ENCODE results near the gene SEMA4D. TPM values are rescaled to one million over a fixed set of nuclear protein-coding genes. Genes with fewer than 3 reads are reported as not detected.

SEMA4D gene
- total RNA-seq, 1 experiment from 2014 or later, result 8.0 TPM

- Histone ChIP-seq H3K27ac (ENCODE audit: low read length) (no peak overlapping the region), H3K9me2 (replicated peaks; ENCODE audit: low read length) (no peaks in the 10 kb centered on the region), H3K79me2 (ENCODE audit: low read length) (no peaks in the 10 kb centered on the region), H2AFZ (ENCODE audit: low read length) (no peak overlapping the region), H3F3A (ENCODE audit: low read length, unreplicated experiment) (no peaks in the 10 kb centered on the region), H4K20me1 (ENCODE audit: low read length) (no peaks in the 10 kb centered on the region), H3K27me3 (ENCODE audit: low read length) (no peaks in the 10 kb centered on the region), H3K36me3 (ENCODE audit: low read depth, low read length) (no peaks in the 10 kb centered on the region), H3K4me2 (ENCODE audit: low read length) (no peak overlapping the region), H3K9me3 (ENCODE audit: low read length) (no peaks in the 10 kb centered on the region), H3K4me1 (ENCODE audit: insufficient read depth, low read length) (peaks cover 30% of the 10 kb centered on the region), H3K9ac (ENCODE audit: low read length) (no peak overlapping the region), H3K4me3 (ENCODE audit: low read length) (no peak overlapping the region)
- ChIA-PET POLR2A (ENCODE audit: unreplicated experiment) (no interaction called here), CTCF (no interaction called here)
- no TSS peak for BruUV-seq (replicated peaks)
- intact Hi-C loops (cut with micrococcal nuclease), result no loop called here
- DNase-seq, result no peak
- ATAC-seq, result no peak
- TF ChIP-seq CTCF (conservative IDR thresholded peaks at IDR 0.05; ENCODE audit: low read depth, low read length), result no peak
- no peak for TF ChIP-seq EZH2 (IDR thresholded peaks at IDR 0.05; ENCODE audit: low read length, unreplicated experiment)
- no peak for TF ChIP-seq EZH2phosphoT487 (IDR thresholded peaks at IDR 0.05; ENCODE audit: borderline replicate concordance, low read length)
These were observed 28.8 kb upstream of the SEMA4D start for GRCh38 chr9:89526667-89527066.

- no peak overlapping the region for H3K9ac ChIP-seq (ENCODE audit: low read length)
- H3K4me3 ChIP-seq (ENCODE audit: low read length), result no peak overlapping the region
- H3K4me2 ChIP-seq (ENCODE audit: low read length), result no peak overlapping the region
- H3K36me3 ChIP-seq (ENCODE audit: low read depth, low read length), result no peaks in the 10 kb centered on the region
- intact Hi-C loops (cut with micrococcal nuclease), result no loop called here
- no TSS peak for BruUV-seq (replicated peaks)
- POLR2A ChIA-PET (ENCODE audit: unreplicated experiment), result no interaction called here
- DNase-seq, result peak; percentile 21
- H3F3A ChIP-seq (ENCODE audit: low read length, unreplicated experiment), result no peaks in the 10 kb centered on the region
- H3K9me2 ChIP-seq (replicated peaks; ENCODE audit: low read length), result no peaks in the 10 kb centered on the region
- H4K20me1 ChIP-seq (ENCODE audit: low read length), result no peaks in the 10 kb centered on the region
- no peak for TF ChIP-seq EZH2 (IDR thresholded peaks at IDR 0.05; ENCODE audit: low read length, unreplicated experiment)
- TF ChIP-seq CTCF (conservative IDR thresholded peaks at IDR 0.05; ENCODE audit: low read depth, low read length), result no peak
- no peak for ATAC-seq
- no peaks in the 10 kb centered on the region for H3K79me2 ChIP-seq (ENCODE audit: low read length)
- H3K9me3 ChIP-seq (ENCODE audit: low read length), result no peaks in the 10 kb centered on the region
- no peak overlapping the region for H2AFZ ChIP-seq (ENCODE audit: low read length)
- peaks cover 30% of the 10 kb centered on the region for H3K4me1 ChIP-seq (ENCODE audit: insufficient read depth, low read length)
- no peak overlapping the region for H3K27ac ChIP-seq (ENCODE audit: low read length)
- CTCF ChIA-PET, result no interaction called here
- H3K27me3 ChIP-seq (ENCODE audit: low read length), result no peaks in the 10 kb centered on the region
These were observed 27.8 kb upstream of the SEMA4D start for GRCh38 chr9:89525446-89526374.

GRCh38 chr9:89524963-89525362 lies 27.1 kb upstream of the SEMA4D start:
- no peak overlapping the region for H2AFZ ChIP-seq (ENCODE audit: low read length)
- peaks cover 30% of the 10 kb centered on the region for H3K4me1 ChIP-seq (ENCODE audit: insufficient read depth, low read length)
- H3K79me2 ChIP-seq (ENCODE audit: low read length), result no peaks in the 10 kb centered on the region
- BruUV-seq (replicated peaks), result no TSS peak
- H3K9me2 ChIP-seq (replicated peaks; ENCODE audit: low read length), result no peaks in the 10 kb centered on the region
- ChIA-PET POLR2A (ENCODE audit: unreplicated experiment) (no interaction called here), CTCF (no interaction called here)
- H3K9ac ChIP-seq (ENCODE audit: low read length), result no peak overlapping the region
- no peak overlapping the region for H3K27ac ChIP-seq (ENCODE audit: low read length)
- no peaks in the 10 kb centered on the region for H4K20me1 ChIP-seq (ENCODE audit: low read length)
- H3K27me3 ChIP-seq (ENCODE audit: low read length), result no peaks in the 10 kb centered on the region
- H3K4me3 ChIP-seq (ENCODE audit: low read length), result no peak overlapping the region
- no peaks in the 10 kb centered on the region for H3F3A ChIP-seq (ENCODE audit: low read length, unreplicated experiment)
- no peak for DNase-seq
- H3K36me3 ChIP-seq (ENCODE audit: low read depth, low read length), result no peaks in the 10 kb centered on the region
- no peak for TF ChIP-seq EZH2phosphoT487 (IDR thresholded peaks at IDR 0.05; ENCODE audit: borderline replicate concordance, low read length)
- no peak for TF ChIP-seq CTCF (conservative IDR thresholded peaks at IDR 0.05; ENCODE audit: low read depth, low read length)
- TF ChIP-seq EZH2 (IDR thresholded peaks at IDR 0.05; ENCODE audit: low read length, unreplicated experiment), result no peak
- intact Hi-C loops (cut with micrococcal nuclease), result no loop called here
- H3K9me3 ChIP-seq (ENCODE audit: low read length), result no peaks in the 10 kb centered on the region
- H3K4me2 ChIP-seq (ENCODE audit: low read length), result no peak overlapping the region
- ATAC-seq, result no peak
